ENCODE results near the gene CHIC2.

GRCh38 chr4:54064317-54065111 lies at the start of gene CHIC2:
- TF ChIP-seq CTCF (conservative IDR thresholded peaks at IDR 0.05; ENCODE audit: low read depth, low read length) (no peak), USF2 (IDR thresholded peaks at IDR 0.05; ENCODE audit: low read depth, low read length) (peak; percentile 75), RAD21 (IDR thresholded peaks at IDR 0.05; ENCODE audit: low read length) (no peak), RCOR1 (IDR thresholded peaks at IDR 0.05; ENCODE audit: insufficient replicate concordance, low read length) (no peak), POLR2A (IDR thresholded peaks at IDR 0.05; ENCODE audit: low read depth, low read length) (peak; percentile 96), SMC3 (IDR thresholded peaks at IDR 0.05; ENCODE audit: low read depth, low read length) (no peak), MAZ (IDR thresholded peaks at IDR 0.05; ENCODE audit: borderline replicate concordance, low read depth, low read length) (no peak), MXI1 (IDR thresholded peaks at IDR 0.05; ENCODE audit: borderline replicate concordance, low read depth, low read length) (peak; percentile 66; the same call in 1 of the 2 replicates), CEBPB (IDR thresholded peaks at IDR 0.05; ENCODE audit: low read depth, low read length) (no peak)
